Suprapubic skin (tissue), 3 donors: ENCODE measurements around the gene GSTM4.

Source experiments
- POLR2A ChIP-seq, 2 donors: fragments of 450-650 bp; IDR thresholded peaks; one replicate each; pipeline ENCODE4 v1.6.1; 2017; ENCODE audit warnings: antibody characterized with exemption in 2 of 2, mild to moderate bottlenecking in 2 of 2, moderate library complexity in 2 of 2
- TF ChIP-seq, protein P1 (sequence below), 2 donors: fragments of 200-600 bp in 1 of 2; fragments of 450-650 bp in 1 of 2; sonication (generic) in 1 of 2; IDR thresholded peaks; one replicate each; pipeline ENCODE4 v1.5.1; 2016 to 2019; ENCODE audit warnings: antibody characterized with exemption in 2 of 2, mild to moderate bottlenecking in 1 of 2, moderate library complexity in 1 of 2

DNA sequence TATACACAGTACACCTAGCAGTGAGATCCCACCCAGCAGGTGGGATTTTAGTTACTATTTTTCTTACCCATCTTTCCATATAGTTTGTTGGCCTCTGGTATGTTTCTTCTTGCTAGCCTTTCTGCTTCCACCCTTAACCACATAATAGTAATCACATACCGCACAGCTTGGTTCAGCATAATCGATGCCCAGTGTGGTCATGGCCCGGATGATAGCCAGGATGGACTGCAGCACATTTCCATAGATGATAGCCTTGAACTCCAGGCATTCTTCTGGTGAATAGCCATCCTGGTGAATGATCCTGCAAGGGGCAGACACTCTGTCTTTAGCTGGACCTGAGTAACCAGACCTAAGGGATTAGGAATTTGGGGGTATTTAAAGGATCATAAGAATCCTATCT lies 46.0 kb upstream of the GSTM4 start:
- TF ChIP-seq, protein P1, sequence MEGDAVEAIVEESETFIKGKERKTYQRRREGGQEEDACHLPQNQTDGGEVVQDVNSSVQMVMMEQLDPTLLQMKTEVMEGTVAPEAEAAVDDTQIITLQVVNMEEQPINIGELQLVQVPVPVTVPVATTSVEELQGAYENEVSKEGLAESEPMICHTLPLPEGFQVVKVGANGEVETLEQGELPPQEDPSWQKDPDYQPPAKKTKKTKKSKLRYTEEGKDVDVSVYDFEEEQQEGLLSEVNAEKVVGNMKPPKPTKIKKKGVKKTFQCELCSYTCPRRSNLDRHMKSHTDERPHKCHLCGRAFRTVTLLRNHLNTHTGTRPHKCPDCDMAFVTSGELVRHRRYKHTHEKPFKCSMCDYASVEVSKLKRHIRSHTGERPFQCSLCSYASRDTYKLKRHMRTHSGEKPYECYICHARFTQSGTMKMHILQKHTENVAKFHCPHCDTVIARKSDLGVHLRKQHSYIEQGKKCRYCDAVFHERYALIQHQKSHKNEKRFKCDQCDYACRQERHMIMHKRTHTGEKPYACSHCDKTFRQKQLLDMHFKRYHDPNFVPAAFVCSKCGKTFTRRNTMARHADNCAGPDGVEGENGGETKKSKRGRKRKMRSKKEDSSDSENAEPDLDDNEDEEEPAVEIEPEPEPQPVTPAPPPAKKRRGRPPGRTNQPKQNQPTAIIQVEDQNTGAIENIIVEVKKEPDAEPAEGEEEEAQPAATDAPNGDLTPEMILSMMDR (IDR thresholded peaks at IDR 0.05): no peak
- no peak for TF ChIP-seq POLR2A (IDR thresholded peaks at IDR 0.05)
